ENCODE measurements around the gene FEZ2.

- TF ChIP-seq CTCF (conservative IDR thresholded peaks at IDR 0.05; ENCODE audit: low read depth, low read length) (no peak), EZH2phosphoT487 (IDR thresholded peaks at IDR 0.05; ENCODE audit: borderline replicate concordance, low read length) (no peak), EZH2 (IDR thresholded peaks at IDR 0.05; ENCODE audit: low read length, unreplicated experiment) (no peak)
Observed at GRCh38 chr2:36586672-36587071, 11.3 kb downstream of the FEZ2 start.
